SU-DHL-6 (cell line): ENCODE data around the gene PRRC1.

ENCODE experiments used
- H2AFZ ChIP-seq: fragments of 200-600 bp; sonication (generic); 2 replicates; pipeline ENCODE4 v1.6.1; 2014; ENCODE audit warnings: low read depth, mild to moderate bottlenecking, moderate library complexity, mixed read lengths, antibody characterized with exemption, low read length; ENCODE audit not compliant: severe bottlenecking
- H3F3A ChIP-seq: fragments of 200-600 bp; shearing (Covaris generic); 2 replicates; pipeline ENCODE4 v1.6.0; 2016; ENCODE audit warnings: antibody characterized with exemption, mild to moderate bottlenecking; ENCODE audit not compliant: insufficient read depth
- H3K27ac ChIP-seq: fragments of 200-600 bp; sonication (generic); 2 replicates; pipeline ENCODE4 v1.5.1; 2016; ENCODE audit warnings: low read depth, mild to moderate bottlenecking, low read length, moderate library complexity, mixed read lengths
- H3K27me3 ChIP-seq: fragments of 200-600 bp; sonication (generic), shearing (Covaris generic); 2 replicates; pipeline ENCODE4 v1.6.0; 2014; ENCODE audit warnings: mild to moderate bottlenecking, low read length
- H3K36me3 ChIP-seq: fragments of 200-600 bp; sonication (generic); 2 replicates; pipeline ENCODE4 v1.6.1; 2014; ENCODE audit warnings: mild to moderate bottlenecking, low read length, mixed read lengths
- H3K4me2 ChIP-seq: fragments of 300-600, 200-600 bp; shearing (Covaris generic), sonication (generic); 2 replicates; pipeline ENCODE4 v1.6.0; 2014; ENCODE audit warnings: low read length, low read depth, mild to moderate bottlenecking; ENCODE audit not compliant: poor library complexity, severe bottlenecking
- H3K4me3 ChIP-seq: fragments of 200-600 bp; sonication (generic); 2 replicates; pipeline ENCODE4 v1.5.1; 2014; ENCODE audit warnings: antibody characterized with exemption, low read length, mild to moderate bottlenecking, mixed read lengths; ENCODE audit not compliant: insufficient read depth, poor library complexity, severe bottlenecking
- H3K79me2 ChIP-seq: fragments of 200-600 bp; sonication (generic); 2 replicates; pipeline ENCODE4 v1.6.1; 2014; ENCODE audit warnings: mild to moderate bottlenecking, low read length, moderate library complexity; ENCODE audit not compliant: insufficient read depth
- H3K9ac ChIP-seq: fragments of 200-600 bp; sonication (generic); 2 replicates; pipeline ENCODE4 v1.7.0; 2014; ENCODE audit warnings: mild to moderate bottlenecking, low read length
- H3K9me2 ChIP-seq: fragments of 200-600 bp; sonication (generic); replicated peaks from 2 replicates; pipeline ENCODE4 v1.6.1; 2014; ENCODE audit warnings: low read length; ENCODE audit not compliant: insufficient read depth
- H3K9me3 ChIP-seq: fragments of 200-600 bp; sonication (generic); 2 replicates; pipeline ENCODE4 v1.6.1; 2014; ENCODE audit warnings: low read length, mixed read lengths; ENCODE audit not compliant: insufficient read depth
- H4K20me1 ChIP-seq: fragments of 200-600 bp; sonication (generic); 2 replicates; pipeline ENCODE4 v1.6.1; 2014; ENCODE audit warnings: low read depth, mild to moderate bottlenecking, antibody characterized with exemption, low read length, moderate library complexity, mixed read lengths
- CTCF ChIP-seq: fragments of 200-600 bp; sonication (generic); IDR thresholded peaks from one replicate; pipeline ENCODE4 v1.5.1; 2017; ENCODE audit warnings: antibody characterized with exemption, mild to moderate bottlenecking, low read length, moderate library complexity; ENCODE audit not compliant: insufficient read depth, poor library complexity, severe bottlenecking
- EZH2phosphoT487 ChIP-seq: fragments of 200-600 bp; sonication (generic), shearing (Covaris generic); conservative IDR thresholded peaks from 2 replicates; pipeline ENCODE4 v1.6.1; 2018; ENCODE audit warnings: mild to moderate bottlenecking, antibody characterized with exemption, low read length, moderate library complexity, mixed read lengths

The PRRC1 gene

GRCh38 chr5:127513408-127513970 lies 4.0 kb upstream of the PRRC1 start:
- Histone ChIP-seq H3K27ac (no peak overlapping the region), H2AFZ (no peak overlapping the region), H3K36me3 (no peaks in the 10 kb centered on the region), H3K4me2 (no peak overlapping the region), H3F3A (no peaks in the 10 kb centered on the region), H3K9ac (no peak overlapping the region), H4K20me1 (no peaks in the 10 kb centered on the region), H3K9me3 (no peaks in the 10 kb centered on the region), H3K27me3 (no peaks in the 10 kb centered on the region), H3K4me3 (no peak overlapping the region), H3K9me2 (no peaks in the 10 kb centered on the region), H3K79me2 (peaks cover 8% of the 10 kb centered on the region)
- TF ChIP-seq CTCF = no peak
- no peak for TF ChIP-seq EZH2phosphoT487

- H3K9me3 ChIP-seq = no peaks in the 10 kb centered on the region
These were observed 2.6 kb upstream of the PRRC1 start for GRCh38 chr5:127514816-127515215.

GRCh38 chr5:127515693-127516440 lies 1.6 kb upstream of the PRRC1 start:
- Histone ChIP-seq H3K36me3 (peaks cover 11% of the 10 kb centered on the region), H3K9me2 (no peaks in the 10 kb centered on the region), H3K79me2 (peaks cover 31% of the 10 kb centered on the region), H3K9ac (no peak overlapping the region), H4K20me1 (no peaks in the 10 kb centered on the region), H3K4me2 (no peak overlapping the region), H3K27me3 (no peaks in the 10 kb centered on the region), H3K4me3 (no peak overlapping the region), H2AFZ (no peak overlapping the region), H3F3A (no peaks in the 10 kb centered on the region), H3K27ac (no peak overlapping the region), H3K9me3 (no peaks in the 10 kb centered on the region)
- TF ChIP-seq EZH2phosphoT487 (no peak), CTCF (no peak)

More at GRCh38 chr5:127514816-127515215, 2.6 kb upstream of the PRRC1 start:
- Histone ChIP-seq H4K20me1 (no peaks in the 10 kb centered on the region), H2AFZ (no peak overlapping the region), H3K9ac (no peak overlapping the region), H3K9me2 (no peaks in the 10 kb centered on the region), H3K79me2 (peaks cover 21% of the 10 kb centered on the region), H3K27me3 (no peaks in the 10 kb centered on the region), H3K36me3 (peaks cover under 1% of the 10 kb centered on the region; the same call in 1 of the 2 replicates), H3F3A (no peaks in the 10 kb centered on the region), H3K4me3 (no peak overlapping the region), H3K4me2 (no peak overlapping the region), H3K27ac (no peak overlapping the region)
- TF ChIP-seq EZH2phosphoT487 (no peak), CTCF (no peak)
